HG03558 (cell line): ENCODE results near the gene SYNDIG1.

Experiments
- ATAC-seq: cut with Tn5 transposase; IDR thresholded peaks from one replicate; pipeline ENCODE4 v1.9.1; 2021; ENCODE audit warnings: moderate number of reproducible peaks; ENCODE audit not compliant: unreplicated experiment; ENCODE audit errors: extremely low read depth

Gene SYNDIG1

GRCh38 chr20:24603454-24603853, 134.0 kb downstream of the SYNDIG1 start:
- no peak for ATAC-seq

- ATAC-seq = no peak
These were observed 135.7 kb downstream of the SYNDIG1 start for GRCh38 chr20:24604966-24605665.

GRCh38 chr20:24605937-24606455, 136.6 kb downstream of the SYNDIG1 start:
- ATAC-seq = no peak

GRCh38 chr20:24607402-24607801, 138.0 kb downstream of the SYNDIG1 start:
- ATAC-seq = no peak

GRCh38 chr20:24608926-24609667, 139.7 kb downstream of the SYNDIG1 start:
- peak; percentile 54 for ATAC-seq

GRCh38 chr20:24609757-24610156, 140.3 kb downstream of the SYNDIG1 start:
- no peak for ATAC-seq

GRCh38 chr20:24610341-24611115, 141.1 kb downstream of the SYNDIG1 start:
- no peak for ATAC-seq

- no peak for ATAC-seq
These were observed 142.1 kb downstream of the SYNDIG1 start for GRCh38 chr20:24611360-24612140.

- no peak for ATAC-seq
These were observed 143.7 kb downstream of the SYNDIG1 start for GRCh38 chr20:24612799-24613775.

- ATAC-seq = no peak
These were observed 144.9 kb downstream of the SYNDIG1 start for GRCh38 chr20:24614341-24614740.

GRCh38 chr20:24615353-24615752, 145.9 kb downstream of the SYNDIG1 start:
- no peak for ATAC-seq

- ATAC-seq = no peak
These were observed 147.0 kb downstream of the SYNDIG1 start for GRCh38 chr20:24616258-24617079.

GRCh38 chr20:24617080-24617432, 147.6 kb downstream of the SYNDIG1 start:
- no peak for ATAC-seq

GRCh38 chr20:24617757-24618450, 148.5 kb downstream of the SYNDIG1 start:
- ATAC-seq = no peak

- ATAC-seq = no peak
These were observed 149.3 kb downstream of the SYNDIG1 start for GRCh38 chr20:24618739-24619138.

- ATAC-seq = no peak
These were observed 149.8 kb downstream of the SYNDIG1 start for GRCh38 chr20:24619212-24619611.

- ATAC-seq = no peak
These were observed 151.6 kb downstream of the SYNDIG1 start for GRCh38 chr20:24620937-24621519.
